SK-N-SH (cell line): ENCODE data around the gene LMO7. TPM values are rescaled to one million over a fixed set of nuclear protein-coding genes. Genes with fewer than 3 reads are reported as not detected.

Experiments used
- CTCF ChIA-PET: fragments of 300-600, 350-600 bp; formaldehyde crosslinking; extraction: SDS; loops from one replicate; lab custom pipeline; 2021; lab: Yijun Ruan, JAX
- POLR2A ChIA-PET: fragments of 350-600 bp; sonication (Branson Sonifier 250); formaldehyde crosslinking; extraction: SDS; loops from one replicate; lab custom pipeline; 2020; ENCODE audit warnings: antibody characterized with exemption, inconsistent platforms; lab: Yijun Ruan, JAX
- DNase-seq: peaks from one replicate; pipeline ENCODE4 v3.0.0; 2012
- H2AFZ ChIP-seq: fragments of 200-600 bp; sonication (generic); 2 replicates; pipeline ENCODE4 v1.8.1; 2016; ENCODE audit warnings: antibody characterized with exemption, mild to moderate bottlenecking, low read depth
- H3F3A ChIP-seq: fragments of 200-600 bp; sonication (generic); replicated peaks from 2 replicates; pipeline ENCODE3; 2016; ENCODE audit warnings: antibody characterized with exemption, mild to moderate bottlenecking; ENCODE audit not compliant: insufficient read depth
- H3K27ac ChIP-seq, 2 experiments: fragments of 200-500 bp in 1 of 2; fragments of 200-600 bp in 1 of 2; sonication (Bioruptor generic) in 1 of 2; sonication (generic), shearing (Covaris generic) in 1 of 2; 2 replicates each; pipeline versions ENCODE4 v1.5.1 to v1.6.1; 2014 to 2016; ENCODE audit warnings: low read depth in 2 of 2, inconsistent platforms in 1 of 2, low read length in 1 of 2, mild to moderate bottlenecking in 1 of 2, mixed read lengths in 1 of 2
- H3K27me3 ChIP-seq: fragments of 200-600 bp; sonication (generic), shearing (Covaris generic); 2 replicates; pipeline ENCODE4 v1.6.1; 2016; ENCODE audit warnings: mixed run types; ENCODE audit not compliant: insufficient read depth
- H3K36me3 ChIP-seq, 2 experiments: fragments of 200-500 bp in 1 of 2; fragments of 200-600 bp in 1 of 2; sonication (Bioruptor generic) in 1 of 2; sonication (generic) in 1 of 2; replicated peaks in 1 of 2; 2 replicates each; pipeline versions ENCODE3 to v1.5.1; 2014 to 2016; ENCODE audit warnings: low read length in 1 of 2, mild to moderate bottlenecking in 1 of 2; ENCODE audit not compliant: insufficient read depth in 2 of 2, control insufficient read depth in 1 of 2
- H3K4me1 ChIP-seq, 2 experiments: fragments of 200-500 bp in 1 of 2; fragments of 200-600 bp in 1 of 2; sonication (Bioruptor generic) in 1 of 2; sonication (generic), shearing (Covaris generic) in 1 of 2; 2 replicates each; pipeline versions ENCODE4 v1.5.1 to v1.6.1; 2014 to 2016; ENCODE audit warnings: low read depth in 1 of 2, low read length in 1 of 2, mixed run types in 1 of 2; ENCODE audit not compliant: insufficient read depth in 2 of 2, control insufficient read depth in 1 of 2
- H3K4me2 ChIP-seq: fragments of 200-600 bp; sonication (generic), shearing (Covaris generic); 2 replicates; pipeline ENCODE4 v1.6.1; 2017; ENCODE audit warnings: mixed run types
- H3K4me3 ChIP-seq, 2 experiments: fragments of 200-500 bp in 1 of 2; fragments of 200-600 bp in 1 of 2; sonication (Bioruptor generic) in 1 of 2; sonication (generic), shearing (Covaris generic) in 1 of 2; 2 replicates each; pipeline versions ENCODE4 v1.5.1 to v1.8.1; 2014 to 2016; ENCODE audit warnings: low read depth in 2 of 2, inconsistent platforms in 1 of 2, low read length in 1 of 2, mild to moderate bottlenecking in 1 of 2, mixed read lengths in 1 of 2, moderate library complexity in 1 of 2
- H3K79me2 ChIP-seq: fragments of 200-600 bp; sonication (generic); 2 replicates; pipeline ENCODE4 v1.8.1; 2017; ENCODE audit warnings: mild to moderate bottlenecking; ENCODE audit not compliant: insufficient read depth
- H3K9ac ChIP-seq: fragments of 200-600 bp; sonication (generic); 2 replicates; pipeline ENCODE4 v1.6.1; 2017; ENCODE audit warnings: mixed run types
- H3K9me2 ChIP-seq: fragments of 200-600 bp; sonication (generic); 2 replicates; pipeline ENCODE4 v1.6.1; 2017; ENCODE audit warnings: mixed run types
- H3K9me3 ChIP-seq: fragments of 200-600 bp; sonication (generic); 2 replicates; pipeline ENCODE4 v1.6.1; 2017; ENCODE audit warnings: mixed run types, mild to moderate bottlenecking, moderate library complexity
- H4K20me1 ChIP-seq: fragments of 200-600 bp; sonication (generic); 2 replicates; pipeline ENCODE4 v1.6.1; 2017; ENCODE audit warnings: mild to moderate bottlenecking, mixed run types; ENCODE audit not compliant: insufficient read depth
- CHD2 ChIP-seq: fragments of 150-350 bp; IDR thresholded peaks from 2 replicates; pipeline ENCODE4 v1.6.1; 2018; ENCODE audit warnings: low read length; ENCODE audit not compliant: partially characterized antibody
- ELF1 ChIP-seq: IDR thresholded peaks from 2 replicates; pipeline ENCODE4 v1.4.0; 2012
- EP300 ChIP-seq, 2 experiments: IDR thresholded peaks; 2 replicates each; pipeline versions ENCODE4 v1.4.0 to v1.6.1; 2012; ENCODE audit warnings: borderline replicate concordance in 1 of 2, low read depth in 1 of 2, low read length in 1 of 2
- EZH2phosphoT487 ChIP-seq: fragments of 200-600 bp; sonication (generic); IDR thresholded peaks from 2 replicates; pipeline ENCODE4 v1.6.1; 2017; ENCODE audit warnings: low read depth, mixed run types, mild to moderate bottlenecking, antibody characterized with exemption, moderate library complexity, borderline replicate concordance
- FOSL2 ChIP-seq: IDR thresholded peaks from 2 replicates; pipeline ENCODE4 v1.4.0; 2012; ENCODE audit warnings: low read depth, mild to moderate bottlenecking, moderate library complexity, borderline replicate concordance
- GABPA ChIP-seq: IDR thresholded peaks from 2 replicates; pipeline ENCODE4 v1.4.0; 2012; ENCODE audit warnings: low read depth, mild to moderate bottlenecking
- GATA2 ChIP-seq: sonication (generic); formaldehyde crosslinking; IDR thresholded peaks from 2 replicates; pipeline ENCODE4 v1.5.0; 2020; ENCODE audit warnings: mild to moderate bottlenecking, missing genetic modification reagents
- JUND ChIP-seq: IDR thresholded peaks from 2 replicates; pipeline ENCODE4 v1.4.0; 2012
- MXI1 ChIP-seq: IDR thresholded peaks from 2 replicates; pipeline ENCODE4 v1.6.1; 2012; ENCODE audit warnings: mild to moderate bottlenecking, low read depth, low read length, improper control_type of control experiment
- NFIC ChIP-seq: IDR thresholded peaks from 2 replicates; pipeline ENCODE4 v1.4.0; 2012; ENCODE audit warnings: borderline replicate concordance
- POLR2AphosphoS5 ChIP-seq: IDR thresholded peaks from 2 replicates; pipeline ENCODE4 v1.6.1; 2012; ENCODE audit warnings: low read depth, low read length
- RFX5 ChIP-seq: IDR thresholded peaks from 2 replicates; pipeline ENCODE4 v1.6.1; 2012; ENCODE audit warnings: mild to moderate bottlenecking, improper control_type of control experiment, low read length
- SIN3A ChIP-seq: IDR thresholded peaks from 2 replicates; pipeline ENCODE4 v1.6.1; 2012; ENCODE audit warnings: low read depth, mild to moderate bottlenecking, low read length, moderate library complexity, borderline replicate concordance
- SMC3 ChIP-seq: IDR thresholded peaks from 2 replicates; pipeline ENCODE4 v1.6.1; 2012; ENCODE audit warnings: low read depth, low read length, improper control_type of control experiment
- TCF12 ChIP-seq: IDR thresholded peaks from 2 replicates; pipeline ENCODE4 v1.4.0; 2012
- TEAD4 ChIP-seq: IDR thresholded peaks from 2 replicates; pipeline ENCODE4 v1.4.0; 2012; ENCODE audit warnings: mild to moderate bottlenecking, borderline replicate concordance; ENCODE audit not compliant: insufficient read depth
- WGBS: methylation state at CpG from one replicate; pipeline ENCODE4 v1.1.6; 2017; ENCODE audit warnings: low lambda C conversion rate; 5-methylcytosine and 5-hydroxymethylcytosine counted together
- polyA plus RNA-seq, 3 experiments: library from polyadenylated mRNA; depleted of rRNA; stranded (reverse); fragments of >200 nt; gene quantifications; 2 replicates each; pipeline ENCODE4 v1.2.3, GENCODE V29; 2012
- TF ChIP-seq, protein P1 (sequence below): fragments of 150-350 bp; IDR thresholded peaks from 2 replicates; pipeline ENCODE4 v1.6.1; 2016; ENCODE audit warnings: mild to moderate bottlenecking, low read depth, low read length
- TF ChIP-seq, protein P2 (sequence below): IDR thresholded peaks from 2 replicates; pipeline ENCODE4 v1.4.0; 2012; ENCODE audit warnings: low read depth, borderline replicate concordance
- TF ChIP-seq, protein P3 (sequence below): fragments of 150-350 bp; IDR thresholded peaks from 2 replicates; pipeline ENCODE4 v1.6.1; 2017; ENCODE audit warnings: antibody characterized with exemption, low read length, low read depth, borderline replicate concordance
- TF ChIP-seq, protein P4 (sequence below): IDR thresholded peaks from 2 replicates; pipeline ENCODE4 v1.4.0; 2012; ENCODE audit warnings: low read depth
- TF ChIP-seq, protein P5 (sequence below): IDR thresholded peaks from 2 replicates; pipeline ENCODE4 v1.6.1; 2012; ENCODE audit warnings: mild to moderate bottlenecking, low read depth, low read length, moderate library complexity
- TF ChIP-seq, protein P6 (sequence below): fragments of 200-600 bp; sonication (generic); IDR thresholded peaks from 2 replicates; pipeline ENCODE4 v1.6.1; 2017; ENCODE audit warnings: antibody characterized with exemption, mild to moderate bottlenecking, moderate library complexity

Gene LMO7
- polyA plus RNA-seq, 1 of the 3 experiments (the other 2 are of a cell fraction): 83.6 TPM

DNA sequence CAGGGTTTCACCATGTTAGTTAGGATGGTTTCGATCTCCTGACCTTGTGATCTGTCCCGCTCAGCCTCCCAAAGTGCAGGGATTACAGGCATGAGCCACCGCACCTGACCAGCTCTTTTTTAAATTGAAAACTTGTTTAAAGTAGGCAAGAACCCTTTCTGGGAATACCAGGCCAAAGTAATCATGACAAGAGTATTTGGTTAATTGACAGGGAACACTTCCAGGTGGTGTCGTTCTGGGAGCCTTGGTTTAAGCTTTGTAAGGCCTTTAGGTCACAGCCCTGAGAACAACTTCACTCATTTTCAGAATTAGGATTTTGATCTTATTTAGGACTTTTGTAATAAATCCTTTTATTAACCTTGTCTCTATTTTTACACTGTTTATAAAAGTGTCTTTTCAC lies 115.2 kb downstream of the LMO7 start:
- peaks cover 58% of the 10 kb centered on the region for H3F3A ChIP-seq
- peaks cover 0 to 3% of the 10 kb centered on the region in 2 experiments; a peak in 1 of 4 replicates for H3K4me1 ChIP-seq
- no peaks in the 10 kb centered on the region for H3K9me3 ChIP-seq
- no peak overlapping the region for H3K4me2 ChIP-seq
- WGBS: 93% methylated on average over 4 of the region's 4 CpGs
- H3K79me2 ChIP-seq: peaks cover 100% of the 10 kb centered on the region
- no peaks in the 10 kb centered on the region for H3K27me3 ChIP-seq
- H3K9me2 ChIP-seq: no peaks in the 10 kb centered on the region
- H4K20me1 ChIP-seq: peaks cover 95% of the 10 kb centered on the region
- no peak overlapping the region for H3K9ac ChIP-seq
- ChIA-PET CTCF (no interaction called here), POLR2A (no interaction called here)
- no peak overlapping the region for H3K27ac ChIP-seq
- peaks cover 5 to 37% of the 10 kb centered on the region in 2 experiments for H3K36me3 ChIP-seq
- no peak for DNase-seq
- H2AFZ ChIP-seq: no peak overlapping the region
- TF ChIP-seq EP300 (IDR thresholded peaks at IDR 0.05; ENCODE audit: borderline replicate concordance in 1 of 2, low read depth in 1 of 2, low read length in 1 of 2) (no peak), JUND (no peak), EZH2phosphoT487 (no peak), ELF1 (no peak), FOSL2 (no peak), TCF12 (no peak), SIN3A (no peak), TEAD4 (no peak), GABPA (no peak), RFX5 (no peak), MXI1 (no peak), GATA2 (CRISPR knock-in tag) (no peak), CHD2 (no peak), NFIC (no peak)
- TF ChIP-seq, protein P1, sequence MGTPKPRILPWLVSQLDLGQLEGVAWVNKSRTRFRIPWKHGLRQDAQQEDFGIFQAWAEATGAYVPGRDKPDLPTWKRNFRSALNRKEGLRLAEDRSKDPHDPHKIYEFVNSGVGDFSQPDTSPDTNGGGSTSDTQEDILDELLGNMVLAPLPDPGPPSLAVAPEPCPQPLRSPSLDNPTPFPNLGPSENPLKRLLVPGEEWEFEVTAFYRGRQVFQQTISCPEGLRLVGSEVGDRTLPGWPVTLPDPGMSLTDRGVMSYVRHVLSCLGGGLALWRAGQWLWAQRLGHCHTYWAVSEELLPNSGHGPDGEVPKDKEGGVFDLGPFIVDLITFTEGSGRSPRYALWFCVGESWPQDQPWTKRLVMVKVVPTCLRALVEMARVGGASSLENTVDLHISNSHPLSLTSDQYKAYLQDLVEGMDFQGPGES: no peak
- TF ChIP-seq, protein P2, sequence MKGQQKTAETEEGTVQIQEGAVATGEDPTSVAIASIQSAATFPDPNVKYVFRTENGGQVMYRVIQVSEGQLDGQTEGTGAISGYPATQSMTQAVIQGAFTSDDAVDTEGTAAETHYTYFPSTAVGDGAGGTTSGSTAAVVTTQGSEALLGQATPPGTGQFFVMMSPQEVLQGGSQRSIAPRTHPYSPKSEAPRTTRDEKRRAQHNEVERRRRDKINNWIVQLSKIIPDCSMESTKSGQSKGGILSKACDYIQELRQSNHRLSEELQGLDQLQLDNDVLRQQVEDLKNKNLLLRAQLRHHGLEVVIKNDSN: no peak
- TF ChIP-seq, protein P3, sequence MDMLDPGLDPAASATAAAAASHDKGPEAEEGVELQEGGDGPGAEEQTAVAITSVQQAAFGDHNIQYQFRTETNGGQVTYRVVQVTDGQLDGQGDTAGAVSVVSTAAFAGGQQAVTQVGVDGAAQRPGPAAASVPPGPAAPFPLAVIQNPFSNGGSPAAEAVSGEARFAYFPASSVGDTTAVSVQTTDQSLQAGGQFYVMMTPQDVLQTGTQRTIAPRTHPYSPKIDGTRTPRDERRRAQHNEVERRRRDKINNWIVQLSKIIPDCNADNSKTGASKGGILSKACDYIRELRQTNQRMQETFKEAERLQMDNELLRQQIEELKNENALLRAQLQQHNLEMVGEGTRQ: no peak
- TF ChIP-seq, protein P4, sequence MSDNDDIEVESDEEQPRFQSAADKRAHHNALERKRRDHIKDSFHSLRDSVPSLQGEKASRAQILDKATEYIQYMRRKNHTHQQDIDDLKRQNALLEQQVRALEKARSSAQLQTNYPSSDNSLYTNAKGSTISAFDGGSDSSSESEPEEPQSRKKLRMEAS: no peak
- H3K4me3 ChIP-seq: no peak overlapping the region

DNA sequence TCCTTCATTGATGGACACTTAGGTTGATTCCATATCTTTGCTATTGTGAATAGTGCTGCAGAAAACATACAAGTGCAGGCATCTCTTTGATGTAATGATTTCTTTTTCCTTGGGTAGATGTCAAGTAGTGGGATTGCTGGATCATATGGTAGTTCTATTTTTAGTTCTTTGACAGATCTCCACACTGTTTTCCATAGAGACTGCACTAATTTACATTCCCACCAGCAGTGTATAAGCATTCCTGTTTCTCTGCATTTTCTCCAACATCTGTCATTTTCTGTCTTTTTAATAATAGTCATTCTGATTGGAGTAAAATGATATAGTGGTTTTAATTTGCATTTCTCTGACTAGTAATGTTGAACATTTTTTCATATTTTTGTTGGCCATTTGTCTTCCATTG lies 116.7 kb downstream of the LMO7 start:
- POLR2A ChIA-PET: no interaction called here
- H3K9ac ChIP-seq: no peak overlapping the region
- H3K4me2 ChIP-seq: no peak overlapping the region
- no peak overlapping the region for H2AFZ ChIP-seq
- H3K27me3 ChIP-seq: no peaks in the 10 kb centered on the region
- DNase-seq: no peak
- H3K4me3 ChIP-seq: no peak overlapping the region
- H3K9me3 ChIP-seq: no peaks in the 10 kb centered on the region
- H3K36me3 ChIP-seq: peaks cover 5 to 36% of the 10 kb centered on the region in 2 experiments
- no peaks in the 10 kb centered on the region for H3K9me2 ChIP-seq
- H3F3A ChIP-seq: peaks cover 45% of the 10 kb centered on the region
- H3K27ac ChIP-seq: no peak overlapping the region
- peaks cover 100% of the 10 kb centered on the region for H3K79me2 ChIP-seq
- CTCF ChIA-PET: no interaction called here
- H4K20me1 ChIP-seq: peaks cover 97% of the 10 kb centered on the region
- peaks cover 0 to 3% of the 10 kb centered on the region in 2 experiments; a peak in 1 of 4 replicates for H3K4me1 ChIP-seq
- TF ChIP-seq EZH2phosphoT487 (no peak), FOSL2 (no peak), EP300 (IDR thresholded peaks at IDR 0.05; ENCODE audit: borderline replicate concordance in 1 of 2, low read depth in 1 of 2, low read length in 1 of 2) (no peak), RFX5 (no peak), POLR2AphosphoS5 (no peak), ELF1 (no peak), SMC3 (no peak)
- TF ChIP-seq, protein P5, sequence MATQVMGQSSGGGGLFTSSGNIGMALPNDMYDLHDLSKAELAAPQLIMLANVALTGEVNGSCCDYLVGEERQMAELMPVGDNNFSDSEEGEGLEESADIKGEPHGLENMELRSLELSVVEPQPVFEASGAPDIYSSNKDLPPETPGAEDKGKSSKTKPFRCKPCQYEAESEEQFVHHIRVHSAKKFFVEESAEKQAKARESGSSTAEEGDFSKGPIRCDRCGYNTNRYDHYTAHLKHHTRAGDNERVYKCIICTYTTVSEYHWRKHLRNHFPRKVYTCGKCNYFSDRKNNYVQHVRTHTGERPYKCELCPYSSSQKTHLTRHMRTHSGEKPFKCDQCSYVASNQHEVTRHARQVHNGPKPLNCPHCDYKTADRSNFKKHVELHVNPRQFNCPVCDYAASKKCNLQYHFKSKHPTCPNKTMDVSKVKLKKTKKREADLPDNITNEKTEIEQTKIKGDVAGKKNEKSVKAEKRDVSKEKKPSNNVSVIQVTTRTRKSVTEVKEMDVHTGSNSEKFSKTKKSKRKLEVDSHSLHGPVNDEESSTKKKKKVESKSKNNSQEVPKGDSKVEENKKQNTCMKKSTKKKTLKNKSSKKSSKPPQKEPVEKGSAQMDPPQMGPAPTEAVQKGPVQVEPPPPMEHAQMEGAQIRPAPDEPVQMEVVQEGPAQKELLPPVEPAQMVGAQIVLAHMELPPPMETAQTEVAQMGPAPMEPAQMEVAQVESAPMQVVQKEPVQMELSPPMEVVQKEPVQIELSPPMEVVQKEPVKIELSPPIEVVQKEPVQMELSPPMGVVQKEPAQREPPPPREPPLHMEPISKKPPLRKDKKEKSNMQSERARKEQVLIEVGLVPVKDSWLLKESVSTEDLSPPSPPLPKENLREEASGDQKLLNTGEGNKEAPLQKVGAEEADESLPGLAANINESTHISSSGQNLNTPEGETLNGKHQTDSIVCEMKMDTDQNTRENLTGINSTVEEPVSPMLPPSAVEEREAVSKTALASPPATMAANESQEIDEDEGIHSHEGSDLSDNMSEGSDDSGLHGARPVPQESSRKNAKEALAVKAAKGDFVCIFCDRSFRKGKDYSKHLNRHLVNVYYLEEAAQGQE: no peak
- TF ChIP-seq, protein P6, sequence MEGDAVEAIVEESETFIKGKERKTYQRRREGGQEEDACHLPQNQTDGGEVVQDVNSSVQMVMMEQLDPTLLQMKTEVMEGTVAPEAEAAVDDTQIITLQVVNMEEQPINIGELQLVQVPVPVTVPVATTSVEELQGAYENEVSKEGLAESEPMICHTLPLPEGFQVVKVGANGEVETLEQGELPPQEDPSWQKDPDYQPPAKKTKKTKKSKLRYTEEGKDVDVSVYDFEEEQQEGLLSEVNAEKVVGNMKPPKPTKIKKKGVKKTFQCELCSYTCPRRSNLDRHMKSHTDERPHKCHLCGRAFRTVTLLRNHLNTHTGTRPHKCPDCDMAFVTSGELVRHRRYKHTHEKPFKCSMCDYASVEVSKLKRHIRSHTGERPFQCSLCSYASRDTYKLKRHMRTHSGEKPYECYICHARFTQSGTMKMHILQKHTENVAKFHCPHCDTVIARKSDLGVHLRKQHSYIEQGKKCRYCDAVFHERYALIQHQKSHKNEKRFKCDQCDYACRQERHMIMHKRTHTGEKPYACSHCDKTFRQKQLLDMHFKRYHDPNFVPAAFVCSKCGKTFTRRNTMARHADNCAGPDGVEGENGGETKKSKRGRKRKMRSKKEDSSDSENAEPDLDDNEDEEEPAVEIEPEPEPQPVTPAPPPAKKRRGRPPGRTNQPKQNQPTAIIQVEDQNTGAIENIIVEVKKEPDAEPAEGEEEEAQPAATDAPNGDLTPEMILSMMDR: no peak
